ENCODE data around the gene APLP2. TPM values are rescaled to one million over a fixed set of nuclear protein-coding genes. Genes with fewer than 3 reads are reported as not detected.

Gene APLP2
- total and polyA plus RNA-seq, 9 of the 15 experiments (the other 6 are each of a cell fraction or from before 2014, with no cell fraction given): 17.4 to 164 (median 118) TPM

DNA sequence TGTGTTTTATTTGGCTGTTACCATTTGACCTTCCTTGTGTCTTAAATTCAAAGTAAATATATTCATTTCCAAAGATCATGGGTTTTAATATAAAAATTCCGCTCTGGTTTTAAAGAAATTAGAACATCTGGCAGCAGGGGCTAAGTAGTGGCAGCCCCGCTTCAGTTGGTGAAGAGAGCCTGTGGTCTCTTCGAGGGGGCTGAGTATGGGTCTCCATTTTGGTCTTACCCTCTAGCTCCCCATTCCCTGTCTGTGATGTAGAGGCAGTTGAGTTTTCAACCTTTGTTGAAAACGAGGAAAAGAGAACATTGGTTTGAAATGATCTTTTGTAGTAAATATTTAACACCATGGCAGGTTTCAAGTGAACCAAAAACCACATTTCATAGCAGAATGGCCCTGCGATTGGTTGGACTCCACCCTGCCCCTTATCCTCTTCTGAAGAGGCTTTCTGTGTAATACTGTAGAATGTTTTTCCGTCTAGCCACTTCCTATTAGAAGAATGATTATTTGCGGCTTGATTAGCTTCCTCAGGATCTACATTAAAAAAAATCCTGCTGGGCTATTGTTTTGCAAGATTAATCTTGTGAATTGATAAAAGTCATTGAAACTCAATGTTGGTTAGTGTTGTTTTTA is 17.7 kb downstream of the APLP2 start:
- BruUV-seq (replicated peaks): no TSS peak

More for the DNA sequence above, 17.7 kb downstream of the APLP2 start:
- no peak for DNase-seq (ENCODE audit: extremely low read depth in 1 of 4, low spot score in 3 of 4)
- Histone ChIP-seq H3K36me3 (ENCODE audit: control insufficient read depth, insufficient read depth, low read length) (peaks cover 3% of the 10 kb centered on the region; the same call in 1 of the 3 replicates), H3K9me3 (replicated peaks; ENCODE audit: control insufficient read depth, insufficient read depth, low read depth, low read length) (no peaks in the 10 kb centered on the region), H3K4me1 (replicated peaks in 1 of 2; ENCODE audit: control insufficient read depth in 2 of 2, insufficient read depth in 2 of 2, low read length in 2 of 2) (peaks cover 0 to 31% of the 10 kb centered on the region in 2 experiments; a peak in 3 of 5 replicates), H4K20me1 (replicated peaks; ENCODE audit: control insufficient read depth, insufficient read depth, low read length) (no peaks in the 10 kb centered on the region), H2AFZ (ENCODE audit: low read depth, low read length) (no peak overlapping the region), H3K9me1 (ENCODE audit: control insufficient read depth, insufficient read depth, low read length) (peaks cover 4% of the 10 kb centered on the region), H3K79me2 (ENCODE audit: control insufficient read depth, insufficient read depth, low read length) (peaks cover 70% of the 10 kb centered on the region), H3K4me3 (no peak overlapping the region), H3K4me2 (ENCODE audit: insufficient read depth, low read length) (no peak overlapping the region), H3K27ac (ENCODE audit: extremely low read depth, low read depth, low read length) (no peak overlapping the region), H3K9ac (ENCODE audit: insufficient read depth in 1 of 2, low read depth in 2 of 2, low read length in 2 of 2) (no peak overlapping the region), H3K27me3 (ENCODE audit: control insufficient read depth in 2 of 2, insufficient read depth in 2 of 2, low read length in 2 of 2) (no peaks in the 10 kb centered on the region)
- ATAC-seq: peak; percentile 43; the same call in 2 of the 3 replicates
- in situ Hi-C loops (cut with MboI): no loop called here
- WGBS (ENCODE audit: insufficient coverage, low coverage, missing lambda C conversion rate): 50% methylated on average over 7 of the region's 7 CpGs
- TF ChIP-seq SIRT6 (IDR thresholded peaks at IDR 0.05; ENCODE audit: low read depth, low read length) (no peak), ZNF23 (CRISPR knock-in tag; IDR thresholded peaks at IDR 0.05) (no peak), TSHZ1 (CRISPR knock-in tag; IDR thresholded peaks at IDR 0.05) (no peak), ZBTB7A (IDR thresholded peaks at IDR 0.05; ENCODE audit: borderline replicate concordance, control insufficient read depth, low read depth, low read length) (no peak), SUPT5H (IDR thresholded peaks at IDR 0.05) (no peak), RAD51 (IDR thresholded peaks at IDR 0.05; ENCODE audit: borderline replicate concordance, low read depth) (no peak)
- TF ChIP-seq, protein P1, sequence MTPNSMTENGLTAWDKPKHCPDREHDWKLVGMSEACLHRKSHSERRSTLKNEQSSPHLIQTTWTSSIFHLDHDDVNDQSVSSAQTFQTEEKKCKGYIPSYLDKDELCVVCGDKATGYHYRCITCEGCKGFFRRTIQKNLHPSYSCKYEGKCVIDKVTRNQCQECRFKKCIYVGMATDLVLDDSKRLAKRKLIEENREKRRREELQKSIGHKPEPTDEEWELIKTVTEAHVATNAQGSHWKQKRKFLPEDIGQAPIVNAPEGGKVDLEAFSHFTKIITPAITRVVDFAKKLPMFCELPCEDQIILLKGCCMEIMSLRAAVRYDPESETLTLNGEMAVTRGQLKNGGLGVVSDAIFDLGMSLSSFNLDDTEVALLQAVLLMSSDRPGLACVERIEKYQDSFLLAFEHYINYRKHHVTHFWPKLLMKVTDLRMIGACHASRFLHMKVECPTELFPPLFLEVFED (CRISPR knock-in tag; conservative IDR thresholded peaks at IDR 0.05): no peak
- TF ChIP-seq, protein P2, sequence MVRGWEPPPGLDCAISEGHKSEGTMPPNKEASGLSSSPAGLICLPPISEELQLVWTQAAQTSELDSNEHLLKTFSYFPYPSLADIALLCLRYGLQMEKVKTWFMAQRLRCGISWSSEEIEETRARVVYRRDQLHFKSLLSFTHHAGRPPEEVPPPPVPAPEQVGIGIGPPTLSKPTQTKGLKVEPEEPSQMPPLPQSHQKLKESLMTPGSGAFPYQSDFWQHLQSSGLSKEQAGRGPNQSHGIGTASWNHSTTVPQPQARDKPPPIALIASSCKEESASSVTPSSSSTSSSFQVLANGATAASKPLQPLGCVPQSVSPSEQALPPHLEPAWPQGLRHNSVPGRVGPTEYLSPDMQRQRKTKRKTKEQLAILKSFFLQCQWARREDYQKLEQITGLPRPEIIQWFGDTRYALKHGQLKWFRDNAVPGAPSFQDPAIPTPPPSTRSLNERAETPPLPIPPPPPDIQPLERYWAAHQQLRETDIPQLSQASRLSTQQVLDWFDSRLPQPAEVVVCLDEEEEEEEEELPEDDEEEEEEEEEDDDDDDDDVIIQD (CRISPR knock-in tag; IDR thresholded peaks at IDR 0.05): no peak
- CTCF ChIA-PET (ENCODE audit: low intra/inter-chr PET ratio): no interaction called here
- POLR2A ChIA-PET: interaction anchor here (0.8 to 3.8 kb wide), 2 partner anchors 17 to 41 kb away, joined by 3 to 19 read pairs; partner anchors contain the start of gene APLP2
- FAIRE-seq: no peak
- intact Hi-C loops (cut with micrococcal nuclease): no loop called here
